ENCODE results near the gene TMSB15A.
A peak's percentile ranks its signal among the peaks of the same experiment; 100 is the strongest.
"Not testable (repeated sequence)": the region's sequence is repeated elsewhere in the genome, so short reads cannot be mapped to it uniquely, and the experiment has no call there.

Gene TMSB15A

GRCh38 chrX:102535958-102536357 is 19.4 kb upstream of the TMSB15A start:
- H3K36me3 ChIP-seq (replicated peaks), result no peaks in the 10 kb centered on the region
- no peak overlapping the region for H3K4me3 ChIP-seq (ENCODE audit: low read depth, low read length)
- no peaks in the 10 kb centered on the region for H3K27me3 ChIP-seq (replicated peaks)
- in situ Hi-C loops (cut with HindIII; ENCODE audit: low pct_ligation_motif_present, low sequenced_read_pairs), result no loop called here
- no peak for TF ChIP-seq CTCF (IDR thresholded peaks at IDR 0.05; ENCODE audit: low read depth, low read length, missing control alignments)
- no peak for DNase-seq
- no peak overlapping the region for H3K27ac ChIP-seq

- Histone ChIP-seq H3K4me3 (ENCODE audit: low read depth, low read length) (no peak overlapping the region), H3K27me3 (replicated peaks) (no peaks in the 10 kb centered on the region), H3K27ac (no peak overlapping the region), H3K36me3 (replicated peaks) (no peaks in the 10 kb centered on the region)
- peak; percentile 24 for TF ChIP-seq CTCF (IDR thresholded peaks at IDR 0.05; ENCODE audit: low read depth, low read length, missing control alignments)
- in situ Hi-C loops (cut with HindIII; ENCODE audit: low pct_ligation_motif_present, low sequenced_read_pairs), result no loop called here
- DNase-seq, result peak; percentile 6
These were observed 787 bp upstream of the TMSB15A start for GRCh38 chrX:102517326-102517725.

- in situ Hi-C loops (cut with HindIII; ENCODE audit: low pct_ligation_motif_present, low sequenced_read_pairs), result no loop called here
- Histone ChIP-seq H3K27ac (no peak overlapping the region), H3K27me3 (replicated peaks) (no peaks in the 10 kb centered on the region), H3K36me3 (replicated peaks) (no peaks in the 10 kb centered on the region), H3K4me3 (ENCODE audit: low read depth, low read length) (no peak overlapping the region)
- no peak for TF ChIP-seq CTCF (IDR thresholded peaks at IDR 0.05; ENCODE audit: low read depth, low read length, missing control alignments)
- no peak for DNase-seq
These were observed 2.0 kb downstream of the TMSB15A start for GRCh38 chrX:102514536-102514935.

GRCh38 chrX:102498732-102499131 is 17.8 kb downstream of the TMSB15A start:
- no peaks in the 10 kb centered on the region for H3K27me3 ChIP-seq (replicated peaks)
- H3K27ac ChIP-seq, result no peak overlapping the region
- in situ Hi-C loops (cut with HindIII; ENCODE audit: low pct_ligation_motif_present, low sequenced_read_pairs), result no loop called here
- no peak for TF ChIP-seq CTCF (IDR thresholded peaks at IDR 0.05; ENCODE audit: low read depth, low read length, missing control alignments)
- H3K4me3 ChIP-seq (ENCODE audit: low read depth, low read length), result no peak overlapping the region
- H3K36me3 ChIP-seq (replicated peaks), result no peaks in the 10 kb centered on the region
- no peak for DNase-seq

- Histone ChIP-seq H3K27ac (no peak overlapping the region), H3K4me3 (ENCODE audit: low read depth, low read length) (no peak overlapping the region), H3K36me3 (replicated peaks) (no peaks in the 10 kb centered on the region), H3K27me3 (replicated peaks) (no peaks in the 10 kb centered on the region)
- in situ Hi-C loops (cut with HindIII; ENCODE audit: low pct_ligation_motif_present, low sequenced_read_pairs), result no loop called here
- no peak for TF ChIP-seq CTCF (IDR thresholded peaks at IDR 0.05; ENCODE audit: low read depth, low read length, missing control alignments)
- DNase-seq, result no peak
These were observed 24.8 kb downstream of the TMSB15A start for GRCh38 chrX:102491766-102492165.

- H3K4me3 ChIP-seq (ENCODE audit: low read depth, low read length); H3K27me3 ChIP-seq (replicated peaks); DNase-seq; H3K36me3 ChIP-seq (replicated peaks); in situ Hi-C loops (cut with HindIII; ENCODE audit: low pct_ligation_motif_present, low sequenced_read_pairs); H3K27ac ChIP-seq: not testable (repeated sequence)
These were observed 37.8 kb downstream of the TMSB15A start for GRCh38 chrX:102478765-102479164.

- DNase-seq; H3K27me3 ChIP-seq (replicated peaks); in situ Hi-C loops (cut with HindIII; ENCODE audit: low pct_ligation_motif_present, low sequenced_read_pairs); H3K36me3 ChIP-seq (replicated peaks); H3K27ac ChIP-seq; H3K4me3 ChIP-seq (ENCODE audit: low read depth, low read length): not testable (repeated sequence)
These were observed 44.7 kb downstream of the TMSB15A start, which contains the start of gene TCP11X2 for GRCh38 chrX:102471762-102472220. TSS of gene TCP11X2 (minus strand) at chrX:102471812.

GRCh38 chrX:102470215-102470614 is 46.3 kb downstream of the TMSB15A start:
- not testable (repeated sequence) for H3K4me3 ChIP-seq (ENCODE audit: low read depth, low read length); H3K27ac ChIP-seq

More at GRCh38 chrX:102470215-102470614, 46.3 kb downstream of the TMSB15A start:
- in situ Hi-C loops (cut with HindIII; ENCODE audit: low pct_ligation_motif_present, low sequenced_read_pairs); DNase-seq; H3K27me3 ChIP-seq (replicated peaks); H3K36me3 ChIP-seq (replicated peaks): not testable (repeated sequence)
